ENCODE measurements around the gene CREM.
A peak's percentile ranks its signal among the peaks of the same experiment; 100 is the strongest.

The CREM gene

GRCh38 chr10:35124540-35124939, 2.1 kb upstream of the CREM start:
- TF ChIP-seq CTCF (conservative IDR thresholded peaks at IDR 0.05; ENCODE audit: low read length): no peak

GRCh38 chr10:35126062-35126529, 550 bp upstream of the CREM start:
- H3K4me3 ChIP-seq (ENCODE audit: low read length): peak overlapping the region; percentile 79
- no peak for DNase-seq (ENCODE audit: low read depth)
- no peak for TF ChIP-seq CTCF (conservative IDR thresholded peaks at IDR 0.05; ENCODE audit: low read length)

More at GRCh38 chr10:35124540-35124939, 2.1 kb upstream of the CREM start:
- no peak overlapping the region for H3K4me3 ChIP-seq (ENCODE audit: low read length)
- no peak for DNase-seq (ENCODE audit: low read depth)

- H3K4me3 ChIP-seq (ENCODE audit: low read length): peak overlapping the region; percentile 79
- DNase-seq (ENCODE audit: low read depth): peak; percentile 70
- no peak; the same call in 1 of the 2 replicates for TF ChIP-seq CTCF (conservative IDR thresholded peaks at IDR 0.05; ENCODE audit: low read length)
Observed at GRCh38 chr10:35127289-35127891, 744 bp downstream of the CREM start.

- no peak overlapping the region for H3K4me3 ChIP-seq (ENCODE audit: low read length)
- TF ChIP-seq CTCF (conservative IDR thresholded peaks at IDR 0.05; ENCODE audit: low read length): no peak
- no peak for DNase-seq (ENCODE audit: low read depth)
Observed at GRCh38 chr10:35129185-35129674, 2.6 kb downstream of the CREM start.

GRCh38 chr10:35130663-35131062, 4.0 kb downstream of the CREM start:
- H3K4me3 ChIP-seq (ENCODE audit: low read length): no peak overlapping the region
- TF ChIP-seq CTCF (conservative IDR thresholded peaks at IDR 0.05; ENCODE audit: low read length): no peak
- DNase-seq (ENCODE audit: low read depth): no peak

- DNase-seq (ENCODE audit: low read depth): no peak
- no peak overlapping the region for H3K4me3 ChIP-seq (ENCODE audit: low read length)
- no peak for TF ChIP-seq CTCF (conservative IDR thresholded peaks at IDR 0.05; ENCODE audit: low read length)
Observed at GRCh38 chr10:35132727-35133126, 6.1 kb downstream of the CREM start.

GRCh38 chr10:35133586-35133985, 6.9 kb downstream of the CREM start:
- no peak overlapping the region for H3K4me3 ChIP-seq (ENCODE audit: low read length)
- DNase-seq (ENCODE audit: low read depth): no peak
- no peak for TF ChIP-seq CTCF (conservative IDR thresholded peaks at IDR 0.05; ENCODE audit: low read length)

Measured in AG10803 (cell line).